ENCODE results near the gene SIRPB2. TPM values are rescaled to one million over a fixed set of nuclear protein-coding genes. Genes with fewer than 3 reads are reported as not detected.

SIRPB2 gene
- total RNA-seq, 1 donor from 2014 or later: 3.2 TPM

GRCh38 chr20:1484438-1485116 lies 6.6 kb downstream of the SIRPB2 start:
- peaks cover 58% of the 10 kb centered on the region for H3K27me3 ChIP-seq (ENCODE audit: low read depth)
- H3K4me1 ChIP-seq: no peaks in the 10 kb centered on the region
- no peak for TF ChIP-seq CTCF (IDR thresholded peaks at IDR 0.05; ENCODE audit: borderline replicate concordance)
- no peaks in the 10 kb centered on the region for H3K9me3 ChIP-seq (replicated peaks)
- no peak for DNase-seq
- H3K27ac ChIP-seq (replicated peaks): no peak overlapping the region
- intact Hi-C loops (cut with micrococcal nuclease): no loop called here
- no peaks in the 10 kb centered on the region for H3K36me3 ChIP-seq
- H3K4me3 ChIP-seq: no peak overlapping the region

- no peaks in the 10 kb centered on the region for H3K9me3 ChIP-seq (replicated peaks)
- H3K27me3 ChIP-seq (ENCODE audit: low read depth): peaks cover 58% of the 10 kb centered on the region
- H3K4me3 ChIP-seq: no peak overlapping the region
- H3K27ac ChIP-seq (replicated peaks): no peak overlapping the region
- no peaks in the 10 kb centered on the region for H3K4me1 ChIP-seq
- H3K36me3 ChIP-seq: no peaks in the 10 kb centered on the region
- no peak for DNase-seq
- TF ChIP-seq CTCF (IDR thresholded peaks at IDR 0.05; ENCODE audit: borderline replicate concordance): no peak
- intact Hi-C loops (cut with micrococcal nuclease): no loop called here
Measured at GRCh38 chr20:1479831-1480595, 11.2 kb downstream of the SIRPB2 start.

DNA sequence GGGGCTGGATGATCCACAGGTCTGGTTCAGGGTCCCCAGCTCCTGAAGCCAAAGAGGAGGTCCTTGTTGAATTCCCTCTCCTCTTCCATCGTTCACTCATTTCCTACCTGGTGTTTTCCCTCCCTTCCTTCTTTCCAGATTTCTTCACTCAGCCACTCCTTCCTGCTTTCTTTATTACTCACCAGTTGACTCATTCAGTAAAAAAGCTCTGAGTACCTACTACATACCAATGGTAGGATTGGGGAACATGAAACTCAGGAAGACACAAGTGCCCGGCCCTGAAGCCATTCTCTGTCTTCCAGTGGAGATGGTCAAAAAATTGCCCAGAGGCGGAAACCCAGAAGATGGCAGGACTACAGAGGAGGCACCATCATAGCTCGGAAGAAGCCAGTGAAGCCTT lies 12.7 kb downstream of the SIRPB2 start:
- Histone ChIP-seq H3K4me3 (no peak overlapping the region), H3K27ac (replicated peaks) (no peak overlapping the region), H3K9me3 (replicated peaks) (no peaks in the 10 kb centered on the region), H3K36me3 (no peaks in the 10 kb centered on the region), H3K27me3 (ENCODE audit: low read depth) (peaks cover 45% of the 10 kb centered on the region), H3K4me1 (no peaks in the 10 kb centered on the region)
- TF ChIP-seq CTCF (IDR thresholded peaks at IDR 0.05; ENCODE audit: borderline replicate concordance): no peak
- no peak for DNase-seq
- intact Hi-C loops (cut with micrococcal nuclease): no loop called here

- DNase-seq: no peak
- Histone ChIP-seq H3K4me3 (no peak overlapping the region), H3K36me3 (no peaks in the 10 kb centered on the region), H3K4me1 (no peaks in the 10 kb centered on the region), H3K27ac (replicated peaks) (no peak overlapping the region), H3K9me3 (replicated peaks) (no peaks in the 10 kb centered on the region), H3K27me3 (ENCODE audit: low read depth) (peaks cover 40% of the 10 kb centered on the region)
- intact Hi-C loops (cut with micrococcal nuclease): no loop called here
- no peak for TF ChIP-seq CTCF (IDR thresholded peaks at IDR 0.05; ENCODE audit: borderline replicate concordance)
Measured at GRCh38 chr20:1477896-1478490, 13.2 kb downstream of the SIRPB2 start.

GRCh38 chr20:1474817-1475603 lies 16.2 kb downstream of the SIRPB2 start:
- Histone ChIP-seq H3K36me3 (no peaks in the 10 kb centered on the region), H3K4me1 (peaks cover 3% of the 10 kb centered on the region), H3K9me3 (replicated peaks) (no peaks in the 10 kb centered on the region), H3K4me3 (no peak overlapping the region), H3K27me3 (ENCODE audit: low read depth) (peaks cover 11% of the 10 kb centered on the region), H3K27ac (replicated peaks) (no peak overlapping the region)
- DNase-seq: no peak
- intact Hi-C loops (cut with micrococcal nuclease): no loop called here
- TF ChIP-seq CTCF (IDR thresholded peaks at IDR 0.05; ENCODE audit: borderline replicate concordance): no peak

All from left ventricle myocardium inferior (tissue), 1 donor.